SK-N-SH (cell line): ENCODE measurements around the gene LTBR. TPM values are rescaled to one million over a fixed set of nuclear protein-coding genes. Genes with fewer than 3 reads are reported as not detected.

Source experiments
- CTCF ChIA-PET: fragments of 300-600, 350-600 bp; formaldehyde crosslinking; extraction: SDS; loops from one replicate; lab custom pipeline; 2021; lab: Yijun Ruan, JAX
- POLR2A ChIA-PET: fragments of 350-600 bp; sonication (Branson Sonifier 250); formaldehyde crosslinking; extraction: SDS; loops from one replicate; lab custom pipeline; 2020; ENCODE audit warnings: antibody characterized with exemption, inconsistent platforms; lab: Yijun Ruan, JAX
- DNase-seq: peaks from one replicate; pipeline ENCODE4 v3.0.0; 2012
- H2AFZ ChIP-seq: fragments of 200-600 bp; sonication (generic); 2 replicates; pipeline ENCODE4 v1.8.1; 2016; ENCODE audit warnings: antibody characterized with exemption, mild to moderate bottlenecking, low read depth
- H3F3A ChIP-seq: fragments of 200-600 bp; sonication (generic); replicated peaks from 2 replicates; pipeline ENCODE3; 2016; ENCODE audit warnings: antibody characterized with exemption, mild to moderate bottlenecking; ENCODE audit not compliant: insufficient read depth
- H3K27ac ChIP-seq, 2 experiments: fragments of 200-500 bp in 1 of 2; fragments of 200-600 bp in 1 of 2; sonication (Bioruptor generic) in 1 of 2; sonication (generic), shearing (Covaris generic) in 1 of 2; 2 replicates each; pipeline versions ENCODE4 v1.5.1 to v1.6.1; 2014 to 2016; ENCODE audit warnings: low read depth in 2 of 2, inconsistent platforms in 1 of 2, low read length in 1 of 2, mild to moderate bottlenecking in 1 of 2, mixed read lengths in 1 of 2
- H3K27me3 ChIP-seq: fragments of 200-600 bp; sonication (generic), shearing (Covaris generic); 2 replicates; pipeline ENCODE4 v1.6.1; 2016; ENCODE audit warnings: mixed run types; ENCODE audit not compliant: insufficient read depth
- H3K36me3 ChIP-seq, 2 experiments: fragments of 200-500 bp in 1 of 2; fragments of 200-600 bp in 1 of 2; sonication (Bioruptor generic) in 1 of 2; sonication (generic) in 1 of 2; replicated peaks in 1 of 2; 2 replicates each; pipeline versions ENCODE3 to v1.5.1; 2014 to 2016; ENCODE audit warnings: low read length in 1 of 2, mild to moderate bottlenecking in 1 of 2; ENCODE audit not compliant: insufficient read depth in 2 of 2, control insufficient read depth in 1 of 2
- H3K4me1 ChIP-seq, 2 experiments: fragments of 200-500 bp in 1 of 2; fragments of 200-600 bp in 1 of 2; sonication (Bioruptor generic) in 1 of 2; sonication (generic), shearing (Covaris generic) in 1 of 2; 2 replicates each; pipeline versions ENCODE4 v1.5.1 to v1.6.1; 2014 to 2016; ENCODE audit warnings: low read depth in 1 of 2, low read length in 1 of 2, mixed run types in 1 of 2; ENCODE audit not compliant: insufficient read depth in 2 of 2, control insufficient read depth in 1 of 2
- H3K4me2 ChIP-seq: fragments of 200-600 bp; sonication (generic), shearing (Covaris generic); 2 replicates; pipeline ENCODE4 v1.6.1; 2017; ENCODE audit warnings: mixed run types
- H3K4me3 ChIP-seq, 2 experiments: fragments of 200-500 bp in 1 of 2; fragments of 200-600 bp in 1 of 2; sonication (Bioruptor generic) in 1 of 2; sonication (generic), shearing (Covaris generic) in 1 of 2; 2 replicates each; pipeline versions ENCODE4 v1.5.1 to v1.8.1; 2014 to 2016; ENCODE audit warnings: low read depth in 2 of 2, inconsistent platforms in 1 of 2, low read length in 1 of 2, mild to moderate bottlenecking in 1 of 2, mixed read lengths in 1 of 2, moderate library complexity in 1 of 2
- H3K79me2 ChIP-seq: fragments of 200-600 bp; sonication (generic); 2 replicates; pipeline ENCODE4 v1.8.1; 2017; ENCODE audit warnings: mild to moderate bottlenecking; ENCODE audit not compliant: insufficient read depth
- H3K9ac ChIP-seq: fragments of 200-600 bp; sonication (generic); 2 replicates; pipeline ENCODE4 v1.6.1; 2017; ENCODE audit warnings: mixed run types
- H3K9me2 ChIP-seq: fragments of 200-600 bp; sonication (generic); 2 replicates; pipeline ENCODE4 v1.6.1; 2017; ENCODE audit warnings: mixed run types
- H3K9me3 ChIP-seq: fragments of 200-600 bp; sonication (generic); 2 replicates; pipeline ENCODE4 v1.6.1; 2017; ENCODE audit warnings: mixed run types, mild to moderate bottlenecking, moderate library complexity
- H4K20me1 ChIP-seq: fragments of 200-600 bp; sonication (generic); 2 replicates; pipeline ENCODE4 v1.6.1; 2017; ENCODE audit warnings: mild to moderate bottlenecking, mixed run types; ENCODE audit not compliant: insufficient read depth
- ELF1 ChIP-seq: IDR thresholded peaks from 2 replicates; pipeline ENCODE4 v1.4.0; 2012
- EP300 ChIP-seq, 2 experiments: IDR thresholded peaks; 2 replicates each; pipeline versions ENCODE4 v1.4.0 to v1.6.1; 2012; ENCODE audit warnings: borderline replicate concordance in 1 of 2, low read depth in 1 of 2, low read length in 1 of 2
- EZH2phosphoT487 ChIP-seq: fragments of 200-600 bp; sonication (generic); IDR thresholded peaks from 2 replicates; pipeline ENCODE4 v1.6.1; 2017; ENCODE audit warnings: low read depth, mixed run types, mild to moderate bottlenecking, antibody characterized with exemption, moderate library complexity, borderline replicate concordance
- FOSL2 ChIP-seq: IDR thresholded peaks from 2 replicates; pipeline ENCODE4 v1.4.0; 2012; ENCODE audit warnings: low read depth, mild to moderate bottlenecking, moderate library complexity, borderline replicate concordance
- FOXJ3 ChIP-seq: sonication (generic); formaldehyde crosslinking; IDR thresholded peaks from 2 replicates; pipeline ENCODE4 v1.5.1; 2020; ENCODE audit warnings: mild to moderate bottlenecking, missing genetic modification reagents
- JUND ChIP-seq: IDR thresholded peaks from 2 replicates; pipeline ENCODE4 v1.4.0; 2012
- MXI1 ChIP-seq: IDR thresholded peaks from 2 replicates; pipeline ENCODE4 v1.6.1; 2012; ENCODE audit warnings: mild to moderate bottlenecking, low read depth, low read length, improper control_type of control experiment
- NRF1 ChIP-seq: IDR thresholded peaks from 2 replicates; pipeline ENCODE4 v1.6.1; 2012; ENCODE audit warnings: low read depth, mild to moderate bottlenecking, low read length
- RFX5 ChIP-seq: IDR thresholded peaks from 2 replicates; pipeline ENCODE4 v1.6.1; 2012; ENCODE audit warnings: mild to moderate bottlenecking, improper control_type of control experiment, low read length
- RXRA ChIP-seq: IDR thresholded peaks from 2 replicates; pipeline ENCODE4 v1.4.0; 2012; ENCODE audit warnings: low read depth, mild to moderate bottlenecking, borderline replicate concordance
- SIN3A ChIP-seq: IDR thresholded peaks from 2 replicates; pipeline ENCODE4 v1.6.1; 2012; ENCODE audit warnings: low read depth, mild to moderate bottlenecking, low read length, moderate library complexity, borderline replicate concordance
- TAF1 ChIP-seq: IDR thresholded peaks from 2 replicates; pipeline ENCODE4 v1.6.1; 2012; ENCODE audit warnings: low read depth, mild to moderate bottlenecking, low read length, moderate library complexity, borderline replicate concordance
- TCF12 ChIP-seq: IDR thresholded peaks from 2 replicates; pipeline ENCODE4 v1.4.0; 2012
- WGBS: methylation state at CpG from one replicate; pipeline ENCODE4 v1.1.6; 2017; ENCODE audit warnings: low lambda C conversion rate; 5-methylcytosine and 5-hydroxymethylcytosine counted together
- polyA plus RNA-seq, 3 experiments: library from polyadenylated mRNA; depleted of rRNA; stranded (reverse); fragments of >200 nt; gene quantifications; 2 replicates each; pipeline ENCODE4 v1.2.3, GENCODE V29; 2012
- TF ChIP-seq, protein P1 (sequence below): IDR thresholded peaks from 2 replicates; pipeline ENCODE4; 2012
- TF ChIP-seq, protein P2 (sequence below): fragments of 200-600 bp; sonication (generic); IDR thresholded peaks from 2 replicates; pipeline ENCODE4 v1.6.1; 2017; ENCODE audit warnings: antibody characterized with exemption, mild to moderate bottlenecking, moderate library complexity
- TF ChIP-seq, protein P3 (sequence below): IDR thresholded peaks from 2 replicates; pipeline ENCODE4 v1.4.0; 2012; ENCODE audit warnings: low read depth, borderline replicate concordance
- TF ChIP-seq, protein P4 (sequence below): fragments of 150-350 bp; IDR thresholded peaks from 2 replicates; pipeline ENCODE4 v1.6.1; 2016; ENCODE audit warnings: mild to moderate bottlenecking, low read depth, low read length
- TF ChIP-seq, protein P5 (sequence below): IDR thresholded peaks from 2 replicates; pipeline ENCODE4 v1.6.1; 2012; ENCODE audit warnings: mild to moderate bottlenecking, low read depth, low read length, moderate library complexity

Gene LTBR
- polyA plus RNA-seq, 1 of the 3 experiments (the other 2 are of a cell fraction): 0.12 TPM

DNA sequence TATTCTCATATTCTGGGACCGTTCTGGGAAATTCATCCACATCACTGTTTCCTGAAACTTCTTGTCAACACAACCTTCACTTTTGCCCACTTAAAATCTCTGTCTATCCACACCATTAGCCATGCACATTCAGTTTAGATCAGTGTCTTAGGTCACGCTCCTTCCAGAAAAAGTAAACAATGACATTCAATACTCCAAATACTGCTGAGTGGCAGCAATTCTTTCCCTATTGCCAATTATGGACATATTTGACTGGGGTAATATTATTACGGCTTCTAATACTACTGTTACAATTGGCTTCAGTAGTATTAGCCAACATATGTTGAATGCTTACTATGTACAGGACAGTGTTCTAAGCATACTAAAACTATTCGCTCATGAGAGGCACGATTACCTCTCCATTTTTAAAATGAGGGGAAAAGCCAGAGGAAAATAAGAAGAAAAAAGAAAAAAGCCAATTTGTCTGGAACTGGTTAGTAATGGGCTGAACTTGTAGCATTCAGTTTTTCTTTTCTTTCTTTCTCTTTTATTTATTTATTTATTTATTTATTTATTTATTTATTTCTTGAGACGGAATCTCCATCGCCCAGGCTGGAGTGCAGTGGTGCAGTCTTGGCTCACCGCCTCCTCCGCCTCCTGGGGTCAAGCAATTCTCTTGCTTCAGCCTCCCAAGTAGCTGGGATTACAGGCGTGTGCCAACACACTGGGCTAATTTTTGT, 23.4 kb downstream of the LTBR start:
- Histone ChIP-seq H3K4me1 (no peaks in the 10 kb centered on the region), H3K4me3 (no peak overlapping the region), H4K20me1 (no peaks in the 10 kb centered on the region), H3K9ac (no peak overlapping the region), H3F3A (no peaks in the 10 kb centered on the region), H2AFZ (no peak overlapping the region), H3K9me3 (no peaks in the 10 kb centered on the region), H3K27me3 (no peaks in the 10 kb centered on the region), H3K27ac (no peak overlapping the region), H3K4me2 (no peak overlapping the region), H3K36me3 (no peaks in the 10 kb centered on the region), H3K9me2 (no peaks in the 10 kb centered on the region), H3K79me2 (no peaks in the 10 kb centered on the region)
- no peak for DNase-seq
- TF ChIP-seq MXI1 (no peak), SIN3A (no peak), NRF1 (no peak), ELF1 (no peak), EZH2phosphoT487 (no peak), TAF1 (no peak), RFX5 (no peak)
- TF ChIP-seq, protein P1, sequence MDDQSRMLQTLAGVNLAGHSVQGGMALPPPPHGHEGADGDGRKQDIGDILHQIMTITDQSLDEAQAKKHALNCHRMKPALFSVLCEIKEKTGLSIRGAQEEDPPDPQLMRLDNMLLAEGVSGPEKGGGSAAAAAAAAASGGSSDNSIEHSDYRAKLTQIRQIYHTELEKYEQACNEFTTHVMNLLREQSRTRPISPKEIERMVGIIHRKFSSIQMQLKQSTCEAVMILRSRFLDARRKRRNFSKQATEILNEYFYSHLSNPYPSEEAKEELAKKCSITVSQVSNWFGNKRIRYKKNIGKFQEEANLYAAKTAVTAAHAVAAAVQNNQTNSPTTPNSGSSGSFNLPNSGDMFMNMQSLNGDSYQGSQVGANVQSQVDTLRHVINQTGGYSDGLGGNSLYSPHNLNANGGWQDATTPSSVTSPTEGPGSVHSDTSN: no peak
- TF ChIP-seq, protein P2, sequence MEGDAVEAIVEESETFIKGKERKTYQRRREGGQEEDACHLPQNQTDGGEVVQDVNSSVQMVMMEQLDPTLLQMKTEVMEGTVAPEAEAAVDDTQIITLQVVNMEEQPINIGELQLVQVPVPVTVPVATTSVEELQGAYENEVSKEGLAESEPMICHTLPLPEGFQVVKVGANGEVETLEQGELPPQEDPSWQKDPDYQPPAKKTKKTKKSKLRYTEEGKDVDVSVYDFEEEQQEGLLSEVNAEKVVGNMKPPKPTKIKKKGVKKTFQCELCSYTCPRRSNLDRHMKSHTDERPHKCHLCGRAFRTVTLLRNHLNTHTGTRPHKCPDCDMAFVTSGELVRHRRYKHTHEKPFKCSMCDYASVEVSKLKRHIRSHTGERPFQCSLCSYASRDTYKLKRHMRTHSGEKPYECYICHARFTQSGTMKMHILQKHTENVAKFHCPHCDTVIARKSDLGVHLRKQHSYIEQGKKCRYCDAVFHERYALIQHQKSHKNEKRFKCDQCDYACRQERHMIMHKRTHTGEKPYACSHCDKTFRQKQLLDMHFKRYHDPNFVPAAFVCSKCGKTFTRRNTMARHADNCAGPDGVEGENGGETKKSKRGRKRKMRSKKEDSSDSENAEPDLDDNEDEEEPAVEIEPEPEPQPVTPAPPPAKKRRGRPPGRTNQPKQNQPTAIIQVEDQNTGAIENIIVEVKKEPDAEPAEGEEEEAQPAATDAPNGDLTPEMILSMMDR: no peak
- WGBS: 98% methylated on average over 10 of the region's 10 CpGs
- ChIA-PET CTCF (no interaction called here), POLR2A (no interaction called here)

DNA sequence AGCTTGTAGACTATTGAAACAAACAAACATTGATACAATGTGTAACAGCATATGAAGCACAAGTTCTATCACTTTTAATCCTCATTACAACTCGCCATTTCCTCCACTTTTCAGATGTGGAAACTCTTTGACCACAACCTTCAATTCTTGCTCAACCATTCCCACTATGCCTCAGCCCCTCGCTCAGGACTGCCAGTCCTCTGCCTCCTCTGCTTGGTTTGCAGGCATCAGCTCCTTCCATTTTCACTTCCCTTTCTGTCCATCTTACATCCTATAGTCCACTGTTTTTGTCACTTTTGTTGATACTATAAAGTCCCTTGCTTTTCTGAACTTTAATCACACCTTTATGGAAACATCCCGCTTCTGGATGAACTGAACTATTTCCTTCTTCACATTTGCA, 32.6 kb downstream of the LTBR start:
- Histone ChIP-seq H3K27ac (no peak overlapping the region), H3K4me2 (no peak overlapping the region), H3K36me3 (no peaks in the 10 kb centered on the region), H3K79me2 (no peaks in the 10 kb centered on the region), H2AFZ (no peak overlapping the region), H3K27me3 (no peaks in the 10 kb centered on the region), H4K20me1 (no peaks in the 10 kb centered on the region), H3K4me3 (no peak overlapping the region), H3K9ac (no peak overlapping the region), H3K9me3 (no peaks in the 10 kb centered on the region), H3K9me2 (no peaks in the 10 kb centered on the region), H3F3A (no peaks in the 10 kb centered on the region), H3K4me1 (no peaks in the 10 kb centered on the region)
- 49% methylated on average over 3 of the region's 3 CpGs for WGBS
- TF ChIP-seq, protein P3, sequence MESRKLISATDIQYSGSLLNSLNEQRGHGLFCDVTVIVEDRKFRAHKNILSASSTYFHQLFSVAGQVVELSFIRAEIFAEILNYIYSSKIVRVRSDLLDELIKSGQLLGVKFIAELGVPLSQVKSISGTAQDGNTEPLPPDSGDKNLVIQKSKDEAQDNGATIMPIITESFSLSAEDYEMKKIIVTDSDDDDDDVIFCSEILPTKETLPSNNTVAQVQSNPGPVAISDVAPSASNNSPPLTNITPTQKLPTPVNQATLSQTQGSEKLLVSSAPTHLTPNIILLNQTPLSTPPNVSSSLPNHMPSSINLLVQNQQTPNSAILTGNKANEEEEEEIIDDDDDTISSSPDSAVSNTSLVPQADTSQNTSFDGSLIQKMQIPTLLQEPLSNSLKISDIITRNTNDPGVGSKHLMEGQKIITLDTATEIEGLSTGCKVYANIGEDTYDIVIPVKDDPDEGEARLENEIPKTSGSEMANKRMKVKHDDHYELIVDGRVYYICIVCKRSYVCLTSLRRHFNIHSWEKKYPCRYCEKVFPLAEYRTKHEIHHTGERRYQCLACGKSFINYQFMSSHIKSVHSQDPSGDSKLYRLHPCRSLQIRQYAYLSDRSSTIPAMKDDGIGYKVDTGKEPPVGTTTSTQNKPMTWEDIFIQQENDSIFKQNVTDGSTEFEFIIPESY: no peak
- TF ChIP-seq EP300 (IDR thresholded peaks at IDR 0.05; ENCODE audit: borderline replicate concordance in 1 of 2, low read depth in 1 of 2, low read length in 1 of 2) (no peak), EZH2phosphoT487 (no peak), FOXJ3 (CRISPR knock-in tag) (no peak), RXRA (no peak), FOSL2 (no peak), TCF12 (no peak), JUND (no peak)
- TF ChIP-seq, protein P4, sequence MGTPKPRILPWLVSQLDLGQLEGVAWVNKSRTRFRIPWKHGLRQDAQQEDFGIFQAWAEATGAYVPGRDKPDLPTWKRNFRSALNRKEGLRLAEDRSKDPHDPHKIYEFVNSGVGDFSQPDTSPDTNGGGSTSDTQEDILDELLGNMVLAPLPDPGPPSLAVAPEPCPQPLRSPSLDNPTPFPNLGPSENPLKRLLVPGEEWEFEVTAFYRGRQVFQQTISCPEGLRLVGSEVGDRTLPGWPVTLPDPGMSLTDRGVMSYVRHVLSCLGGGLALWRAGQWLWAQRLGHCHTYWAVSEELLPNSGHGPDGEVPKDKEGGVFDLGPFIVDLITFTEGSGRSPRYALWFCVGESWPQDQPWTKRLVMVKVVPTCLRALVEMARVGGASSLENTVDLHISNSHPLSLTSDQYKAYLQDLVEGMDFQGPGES: no peak
- TF ChIP-seq, protein P5, sequence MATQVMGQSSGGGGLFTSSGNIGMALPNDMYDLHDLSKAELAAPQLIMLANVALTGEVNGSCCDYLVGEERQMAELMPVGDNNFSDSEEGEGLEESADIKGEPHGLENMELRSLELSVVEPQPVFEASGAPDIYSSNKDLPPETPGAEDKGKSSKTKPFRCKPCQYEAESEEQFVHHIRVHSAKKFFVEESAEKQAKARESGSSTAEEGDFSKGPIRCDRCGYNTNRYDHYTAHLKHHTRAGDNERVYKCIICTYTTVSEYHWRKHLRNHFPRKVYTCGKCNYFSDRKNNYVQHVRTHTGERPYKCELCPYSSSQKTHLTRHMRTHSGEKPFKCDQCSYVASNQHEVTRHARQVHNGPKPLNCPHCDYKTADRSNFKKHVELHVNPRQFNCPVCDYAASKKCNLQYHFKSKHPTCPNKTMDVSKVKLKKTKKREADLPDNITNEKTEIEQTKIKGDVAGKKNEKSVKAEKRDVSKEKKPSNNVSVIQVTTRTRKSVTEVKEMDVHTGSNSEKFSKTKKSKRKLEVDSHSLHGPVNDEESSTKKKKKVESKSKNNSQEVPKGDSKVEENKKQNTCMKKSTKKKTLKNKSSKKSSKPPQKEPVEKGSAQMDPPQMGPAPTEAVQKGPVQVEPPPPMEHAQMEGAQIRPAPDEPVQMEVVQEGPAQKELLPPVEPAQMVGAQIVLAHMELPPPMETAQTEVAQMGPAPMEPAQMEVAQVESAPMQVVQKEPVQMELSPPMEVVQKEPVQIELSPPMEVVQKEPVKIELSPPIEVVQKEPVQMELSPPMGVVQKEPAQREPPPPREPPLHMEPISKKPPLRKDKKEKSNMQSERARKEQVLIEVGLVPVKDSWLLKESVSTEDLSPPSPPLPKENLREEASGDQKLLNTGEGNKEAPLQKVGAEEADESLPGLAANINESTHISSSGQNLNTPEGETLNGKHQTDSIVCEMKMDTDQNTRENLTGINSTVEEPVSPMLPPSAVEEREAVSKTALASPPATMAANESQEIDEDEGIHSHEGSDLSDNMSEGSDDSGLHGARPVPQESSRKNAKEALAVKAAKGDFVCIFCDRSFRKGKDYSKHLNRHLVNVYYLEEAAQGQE: no peak
- DNase-seq: no peak
- ChIA-PET CTCF (no interaction called here), POLR2A (no interaction called here)
